ENCODE data around the gene SPATA24. TPM values are rescaled to one million over a fixed set of nuclear protein-coding genes. Genes with fewer than 3 reads are reported as not detected.

Gene SPATA24
- total and polyA plus RNA-seq, 2 of the 8 experiments (the other 6 are each of a cell fraction or from before 2014, with no cell fraction given) = 5.8 to 9.4 TPM

GRCh38 chr5:139363937-139364336 is 40.0 kb downstream of the SPATA24 start:
- H2BK12ac ChIP-seq (ENCODE audit: low read depth, low read length) = no peak overlapping the region
- POLR2A ChIA-PET (ENCODE audit: partially characterized antibody) = interaction anchor here (1.0 to 1.3 kb wide), 2 partner anchors 31 to 87 kb away, joined by 3 read pairs; no protein-coding TSS in a partner anchor
- H3K23me2 ChIP-seq (ENCODE audit: low read depth, low read length) = no peaks in the 10 kb centered on the region
- FAIRE-seq (no peak), DNase-seq (ENCODE audit: low read depth in 1 of 2, low spot score in 2 of 2) (no peak)
- 96% methylated on average over 2 of the region's 2 CpGs; no CpG with 5 or more reads in 1 of the 2 experiments for WGBS, 2 experiments (ENCODE audit: extremely low coverage in 1 of 2, insufficient coverage in 1 of 2, insufficient read length in 1 of 2, insufficient replicate concordance in 2 of 2, low coverage in 1 of 2, low lambda C conversion rate in 2 of 2, missing lambda C conversion rate in 1 of 2)
- H3K56ac ChIP-seq (replicated peaks; ENCODE audit: insufficient read length, low read depth, low read length) = no peak overlapping the region
- H3K27ac ChIP-seq (ENCODE audit: low read depth, low read length) = no peak overlapping the region
- H2BK15ac ChIP-seq (ENCODE audit: low read length) = no peak overlapping the region
- TF ChIP-seq EP300 (IDR thresholded peaks at IDR 0.05; ENCODE audit: borderline replicate concordance in 1 of 2, low read depth in 2 of 2, low read length in 2 of 2) = no peak
- TF ChIP-seq SIN3A (conservative IDR thresholded peaks at IDR 0.05 in 1 of 2, IDR thresholded peaks at IDR 0.05 in 1 of 2; ENCODE audit: low read depth in 1 of 2, low read length in 2 of 2) = no peak
- no peak for TF ChIP-seq ATF2 (IDR thresholded peaks at IDR 0.05; ENCODE audit: low read length)
- no peak for TF ChIP-seq JUN (IDR thresholded peaks at IDR 0.05; ENCODE audit: low read depth, low read length)
- TF ChIP-seq RBBP5 (IDR thresholded peaks at IDR 0.05; ENCODE audit: borderline replicate concordance, low read depth, low read length) = no peak
- no peak for TF ChIP-seq NRF1 (IDR thresholded peaks at IDR 0.05; ENCODE audit: low read depth, low read length)
- peaks cover 6% of the 10 kb centered on the region; the same call in 1 of the 2 replicates for H3K79me1 ChIP-seq (ENCODE audit: low read depth, low read length)
- H4K8ac ChIP-seq (ENCODE audit: extremely low read depth, insufficient read depth, low read length) = no peak overlapping the region
- H3K27me3 ChIP-seq (replicated peaks in 1 of 4; ENCODE audit: control insufficient read depth in 3 of 4, extremely low read depth in 1 of 4, insufficient read depth in 3 of 4, low read length in 3 of 4) = no peaks in the 10 kb centered on the region
- no peak overlapping the region for H3K23ac ChIP-seq (ENCODE audit: insufficient read length)
- peaks cover 3 to 4% of the 10 kb centered on the region in 2 experiments for H4K20me1 ChIP-seq (replicated peaks in 1 of 2; ENCODE audit: control insufficient read depth in 1 of 2, insufficient read depth in 2 of 2, low read length in 2 of 2)
- no peaks in the 10 kb centered on the region for H3K4me1 ChIP-seq (replicated peaks in 1 of 4; ENCODE audit: control insufficient read depth in 3 of 4, insufficient read depth in 4 of 4, low read length in 3 of 4)
- CTCF ChIA-PET (ENCODE audit: partially characterized antibody) = no interaction called here
- no peak overlapping the region for H2BK120ac ChIP-seq (replicated peaks; ENCODE audit: low read depth, low read length)
- H3K4ac ChIP-seq (replicated peaks; ENCODE audit: insufficient read length, low read depth, low read length) = no peak overlapping the region
- H3K4me3 ChIP-seq (ENCODE audit: extremely low read depth in 1 of 4, insufficient read depth in 2 of 4, low read depth in 3 of 4, low read length in 4 of 4) = no peak overlapping the region
- H2BK20ac ChIP-seq (ENCODE audit: low read length) = no peak overlapping the region
- H3K36me3 ChIP-seq (ENCODE audit: control insufficient read depth in 2 of 4, insufficient read depth in 4 of 4, low read length in 3 of 4) = peaks cover 21 to 48% (median 38%) of the 10 kb centered on the region in 4 experiments
- H3K9me3 ChIP-seq (ENCODE audit: insufficient read depth in 2 of 2, low read depth in 1 of 2, low read length in 1 of 2) = no peaks in the 10 kb centered on the region
- H2AFZ ChIP-seq (ENCODE audit: low read length) = no peak overlapping the region
- peaks cover 2 to 33% of the 10 kb centered on the region in 2 experiments; a peak in 3 of 4 replicates for H3K79me2 ChIP-seq (ENCODE audit: control insufficient read depth in 1 of 2, insufficient read depth in 2 of 2, low read length in 2 of 2)
- H2BK5ac ChIP-seq (ENCODE audit: low read depth, low read length) = no peak overlapping the region
- no peak overlapping the region for H3K9ac ChIP-seq (replicated peaks in 1 of 4; ENCODE audit: extremely low read depth in 1 of 4, low read depth in 3 of 4, low read length in 3 of 4)
- H4K91ac ChIP-seq (replicated peaks; ENCODE audit: insufficient read length, low read length) = no peak overlapping the region
- no peak overlapping the region for H4K5ac ChIP-seq (ENCODE audit: insufficient read length, low read depth, low read length)
- H3K14ac ChIP-seq (ENCODE audit: insufficient read length) = no peak overlapping the region
- no peak overlapping the region for H3K4me2 ChIP-seq (ENCODE audit: insufficient read depth in 1 of 2, low read depth in 2 of 2, low read length in 2 of 2)
- H3K18ac ChIP-seq (ENCODE audit: extremely low read depth, low read length) = no peak overlapping the region
- no peak overlapping the region for H2AK5ac ChIP-seq (ENCODE audit: low read depth, low read length)

Measured in H1 (cell line).